ENCODE results near the gene LTBP1.

Gene LTBP1

DNA sequence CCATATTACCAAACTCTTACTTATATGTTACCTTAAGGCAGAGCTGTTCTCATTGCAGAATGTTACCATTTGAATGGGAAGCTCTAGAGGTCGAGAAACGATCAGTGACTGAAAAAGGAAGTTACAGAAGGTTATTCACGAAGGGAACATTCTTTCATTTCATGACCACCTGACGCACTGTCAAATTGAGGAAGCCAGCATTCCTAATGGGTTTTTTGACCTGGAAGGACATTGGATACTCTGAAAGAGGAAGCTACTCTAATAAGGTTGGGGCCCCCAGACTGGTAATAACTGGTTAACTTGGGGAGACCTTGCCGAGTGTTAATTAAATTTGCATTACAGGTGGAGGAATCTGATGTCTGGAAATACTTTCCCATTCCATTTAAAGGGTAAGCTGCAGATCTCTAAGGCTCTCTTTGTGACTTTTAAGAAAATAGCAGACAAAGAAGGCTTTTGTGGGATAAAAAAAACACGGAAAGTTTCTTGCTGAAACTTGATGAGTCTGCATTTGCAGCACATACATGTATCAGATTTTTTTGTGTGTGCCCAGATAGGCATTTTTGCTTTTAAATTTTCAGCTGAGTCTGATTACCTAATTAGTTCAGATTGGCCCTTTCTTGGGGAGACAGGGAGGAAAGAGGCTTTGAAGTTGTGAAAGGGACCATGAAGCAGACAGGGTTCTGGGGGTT, 137.1 kb downstream of the LTBP1 start:
- DNase-seq, result no peak

DNA sequence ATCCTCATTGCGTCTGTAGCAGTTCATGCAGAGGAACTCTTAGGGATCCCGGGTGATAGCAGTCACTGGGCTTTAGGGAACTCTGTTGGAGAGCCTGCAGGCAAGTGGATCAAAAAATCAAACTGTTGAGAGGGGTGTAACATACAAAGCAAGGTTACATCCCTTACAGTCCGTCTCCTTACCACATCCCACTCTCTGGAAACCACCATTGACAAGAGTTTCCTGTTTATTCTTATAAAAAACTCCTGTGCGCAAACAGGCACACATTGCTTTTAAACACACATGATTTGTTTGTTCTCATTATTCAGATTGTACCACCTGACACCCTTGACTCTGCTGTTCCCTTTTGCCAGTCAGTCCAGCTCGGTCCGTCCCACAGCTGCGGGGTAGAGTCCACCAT, 137.7 kb downstream of the LTBP1 start:
- DNase-seq, result no peak

DNA sequence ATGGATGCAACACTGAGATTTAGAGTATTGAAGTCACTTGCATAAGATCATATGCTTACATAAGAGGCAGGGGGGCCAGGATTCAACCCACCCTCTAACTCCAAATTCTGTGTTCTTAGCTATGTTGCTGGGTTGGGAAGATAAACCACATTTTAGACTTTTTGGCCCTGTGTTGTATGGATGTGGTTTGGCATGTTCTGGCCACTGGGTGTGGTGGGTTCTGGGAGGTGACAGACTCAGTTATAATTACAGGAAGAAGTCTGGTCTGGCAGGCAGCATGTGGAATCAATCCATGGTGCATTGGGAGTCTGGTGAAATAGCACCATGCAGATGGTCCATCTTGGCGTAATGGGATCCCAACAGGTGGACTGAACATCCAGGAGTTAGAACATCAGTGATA, 138.9 kb downstream of the LTBP1 start:
- DNase-seq, result no peak

DNA sequence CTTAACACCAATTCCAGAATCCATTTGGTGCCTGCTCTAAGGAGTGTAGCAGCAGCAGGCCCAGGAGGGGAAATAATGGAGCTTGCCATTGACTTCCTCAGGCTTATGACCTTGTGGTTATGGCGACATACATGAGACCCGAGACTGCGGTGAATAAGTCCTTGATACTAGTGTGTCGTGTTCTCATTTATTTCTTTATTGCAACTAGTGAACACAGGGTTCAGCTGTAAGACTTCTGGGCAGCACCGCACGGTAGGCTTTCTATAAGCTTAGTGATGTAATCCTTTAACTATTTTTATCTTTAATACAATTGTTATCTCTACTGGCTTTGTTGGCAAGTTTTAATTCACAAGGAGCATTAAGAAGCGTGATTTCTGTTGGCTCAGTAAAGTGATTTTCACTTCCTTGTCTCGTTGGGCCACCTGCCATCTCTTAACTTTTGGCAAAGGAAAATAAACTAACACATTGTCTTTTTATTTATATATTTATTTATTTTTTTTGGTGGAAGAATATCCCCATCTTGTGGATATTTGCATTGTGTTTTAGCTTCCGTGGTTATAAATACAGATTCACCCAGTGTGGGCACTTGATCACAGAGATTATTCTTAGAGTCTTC, 139.8 kb downstream of the LTBP1 start:
- no peak for DNase-seq

DNA sequence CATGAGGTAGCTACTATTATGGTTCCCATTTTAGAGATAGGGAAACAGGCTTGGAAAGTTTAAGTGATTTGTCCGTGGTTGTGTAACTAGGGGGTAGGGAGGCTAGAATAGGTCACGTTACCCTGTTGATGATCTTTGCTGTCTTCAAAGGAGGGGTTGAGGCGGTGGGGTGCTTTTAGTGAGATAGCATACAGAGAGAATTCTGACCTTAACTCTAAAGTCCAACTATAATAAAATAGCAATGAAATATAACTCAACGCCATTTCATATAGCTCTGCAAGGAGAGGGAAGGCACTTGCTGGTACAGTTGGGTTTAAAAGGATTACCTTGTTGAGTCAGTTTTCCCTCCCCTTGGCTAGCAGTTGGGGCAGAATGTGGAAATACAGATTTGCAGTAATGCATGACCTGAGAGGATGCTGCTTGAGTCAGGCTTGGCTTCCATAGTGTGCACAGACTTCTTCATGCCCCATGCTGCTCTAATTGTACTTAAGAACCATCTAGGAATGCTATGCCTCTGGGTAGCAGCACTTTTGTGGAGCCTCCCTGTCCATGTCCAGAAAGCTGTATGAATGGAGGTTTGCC, 143.9 kb downstream of the LTBP1 start:
- DNase-seq, result no peak

DNA sequence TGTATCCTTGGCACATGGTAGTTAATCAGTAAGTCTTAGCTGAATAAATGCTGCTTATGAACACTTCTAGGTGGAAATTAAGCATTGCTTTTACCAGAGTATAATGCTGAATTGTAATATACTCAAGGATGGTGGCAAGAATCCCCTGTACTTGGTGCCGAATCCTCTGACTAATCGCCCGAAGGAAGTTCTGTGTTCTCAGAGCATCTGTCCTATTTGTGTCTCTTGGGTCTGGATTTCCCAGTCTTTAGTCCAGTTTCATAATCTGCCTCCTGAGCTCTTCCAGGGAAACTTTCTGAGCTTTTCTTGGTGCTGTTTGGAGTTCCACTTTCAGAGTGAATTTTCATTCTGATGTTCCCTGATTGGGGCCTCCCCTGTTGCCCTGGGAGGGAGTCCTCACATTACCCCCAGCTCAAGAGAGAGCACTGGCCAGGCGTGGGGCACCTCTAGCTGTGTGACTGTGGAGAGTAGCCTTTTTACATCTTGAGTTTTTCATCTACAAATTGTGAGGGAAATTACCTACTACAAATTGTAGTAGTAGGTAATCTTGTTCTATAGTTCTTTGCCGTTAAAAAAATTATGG, 144.9 kb downstream of the LTBP1 start:
- no peak for DNase-seq

DNA sequence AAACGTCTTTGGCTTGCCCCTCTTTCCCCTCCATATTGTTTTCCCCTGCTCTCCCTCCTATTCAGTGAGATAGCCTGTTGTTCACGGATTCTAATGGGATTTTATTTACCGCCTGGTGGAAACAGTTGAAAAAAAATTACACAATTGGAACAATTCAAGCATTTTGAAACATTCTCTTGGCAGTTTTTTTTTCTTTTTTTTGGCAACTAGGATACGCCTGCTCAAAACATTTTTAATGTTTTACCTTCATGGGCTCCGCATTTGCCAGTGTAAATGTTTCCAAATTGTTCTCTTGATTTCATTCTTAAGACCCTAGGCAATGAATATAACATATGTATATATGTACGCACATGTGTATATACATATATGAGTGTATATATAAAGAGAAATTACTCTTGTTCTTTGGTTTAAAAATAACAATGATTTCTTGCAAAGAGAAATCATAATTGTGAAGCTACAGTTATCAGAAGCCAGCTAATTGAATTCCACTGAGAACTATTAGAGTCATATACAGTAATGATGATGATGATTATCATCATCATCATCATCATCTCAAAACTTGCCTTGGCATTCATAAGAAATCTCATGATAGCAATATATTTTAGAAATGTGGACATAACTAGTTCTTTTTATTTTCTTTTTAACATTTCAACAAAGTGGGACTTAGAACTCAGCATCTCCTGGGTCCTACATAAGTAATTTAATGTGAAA, 146.7 kb downstream of the LTBP1 start:
- DNase-seq, result no peak

DNA sequence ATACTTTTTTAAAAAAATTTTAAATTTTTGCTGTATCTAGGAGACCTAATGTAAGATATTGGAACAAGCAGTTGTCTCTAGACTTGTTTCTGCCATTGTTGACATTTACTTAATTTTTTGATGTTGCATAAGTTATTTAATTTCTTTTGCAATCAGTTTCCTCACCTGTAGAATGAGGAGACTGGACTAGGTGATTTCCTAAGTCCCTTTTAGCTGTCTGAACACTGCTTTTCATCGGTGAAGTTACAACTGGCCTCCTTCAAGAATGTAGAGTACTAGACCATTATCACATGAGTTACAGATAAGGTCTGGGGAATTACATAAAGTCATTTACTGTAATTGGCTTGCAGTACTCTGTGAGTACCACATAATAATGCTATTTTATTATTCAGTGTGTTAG, 147.6 kb downstream of the LTBP1 start:
- no peak for DNase-seq

DNA sequence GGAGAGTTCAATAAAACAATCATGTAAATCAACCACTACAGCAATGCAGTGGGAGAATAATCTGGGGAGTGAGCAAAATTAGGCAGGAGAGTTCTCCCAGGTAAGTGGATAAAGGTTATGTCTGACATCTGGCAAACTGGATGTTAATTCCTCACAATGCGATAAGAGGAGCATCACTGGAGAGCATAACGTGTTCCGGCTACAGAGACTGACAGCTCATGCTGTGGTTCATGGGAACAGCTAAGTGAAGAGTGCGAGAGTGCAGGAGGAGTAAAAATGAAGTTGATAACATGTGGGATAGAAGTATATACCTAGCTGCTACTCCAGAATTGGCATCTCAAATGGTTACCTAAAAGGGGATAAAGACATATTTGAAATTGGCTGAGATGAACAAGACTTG, 153.2 kb downstream of the LTBP1 start:
- DNase-seq, result no peak

DNA sequence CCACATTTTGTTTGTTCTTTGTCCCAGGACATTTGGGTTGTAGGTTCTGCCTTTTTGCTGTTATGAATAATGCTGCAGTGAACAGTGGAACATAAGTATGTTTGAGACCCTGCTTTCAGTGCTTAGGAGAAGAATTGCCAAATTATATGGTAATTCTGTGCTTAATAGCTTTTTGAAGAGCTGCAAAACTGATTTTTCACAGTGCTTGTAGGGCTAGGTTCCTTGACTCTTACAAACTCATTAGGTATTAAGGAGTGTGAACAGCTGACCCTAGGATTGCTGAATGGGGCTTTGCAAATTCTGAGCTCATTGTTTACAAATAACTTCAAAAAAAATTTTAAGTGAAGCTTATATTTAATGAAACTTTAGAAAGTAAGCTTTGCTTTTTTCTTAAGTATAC, 154.2 kb downstream of the LTBP1 start:
- DNase-seq, result no peak

DNA sequence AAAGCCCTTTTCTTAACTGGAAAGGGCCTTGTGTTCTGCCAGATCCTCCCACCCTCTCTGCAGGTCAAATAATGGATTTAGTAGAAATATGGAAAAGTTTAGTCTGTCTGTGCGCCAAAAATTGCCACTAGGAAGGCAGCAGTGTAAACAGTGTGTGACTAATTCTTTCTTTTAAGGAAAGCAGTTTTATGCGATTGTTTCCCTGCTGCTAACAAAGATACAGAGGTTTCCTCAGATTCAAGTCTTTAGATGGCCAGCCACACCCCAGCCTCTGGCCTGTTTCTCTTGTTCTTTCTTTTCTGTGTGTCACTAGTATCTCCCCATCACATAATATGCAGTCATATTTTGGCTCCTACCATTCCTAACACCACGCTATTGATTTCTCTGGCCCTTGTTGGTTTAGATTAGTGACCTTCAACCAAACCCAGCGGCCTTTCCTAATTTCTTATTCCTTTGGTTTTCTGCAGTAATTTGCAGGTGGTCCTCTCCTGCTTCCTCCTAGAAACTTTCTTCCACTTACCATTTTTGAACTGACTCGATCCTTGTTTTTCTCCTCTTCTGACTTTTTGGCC, 157.4 kb downstream of the LTBP1 start:
- no peak for DNase-seq

DNA sequence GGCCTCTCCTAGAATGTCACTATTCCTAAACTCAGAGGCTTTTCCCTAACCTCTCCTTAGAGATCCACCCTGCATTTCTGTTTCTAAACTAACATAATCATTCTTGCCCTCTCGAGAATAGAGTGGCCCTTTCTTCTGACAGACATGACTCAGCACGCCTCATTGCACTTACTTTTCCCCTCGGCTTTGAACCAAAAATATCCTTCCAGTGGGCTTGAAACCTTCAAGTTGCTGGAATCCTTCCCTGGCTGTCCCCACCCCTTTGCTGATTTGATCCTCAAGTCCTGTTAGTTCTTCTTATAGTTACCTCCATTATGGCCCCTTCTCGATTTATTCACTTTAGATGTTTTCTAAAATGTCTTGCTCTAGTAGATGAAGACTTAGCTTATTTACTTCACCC, 158.0 kb downstream of the LTBP1 start:
- no peak for DNase-seq

DNA sequence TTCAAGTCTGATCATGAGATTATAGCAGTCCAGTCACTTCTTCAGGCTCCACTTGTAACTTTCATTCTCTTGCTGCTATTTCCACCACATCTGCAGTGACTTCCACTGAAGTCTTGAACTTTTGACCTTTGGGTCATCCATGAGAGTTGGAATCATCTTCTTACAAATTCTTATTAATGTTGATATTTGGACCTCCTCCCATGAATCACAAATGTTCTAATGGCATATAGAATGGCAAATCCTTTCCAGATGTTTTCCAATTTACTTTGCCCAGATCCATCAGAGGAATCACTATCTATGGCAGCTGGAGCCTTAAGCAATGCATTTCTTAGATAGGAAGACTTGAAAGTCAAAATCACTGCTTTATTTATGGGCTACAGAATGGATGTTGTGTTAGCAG, 159.4 kb downstream of the LTBP1 start:
- DNase-seq, result no peak

DNA sequence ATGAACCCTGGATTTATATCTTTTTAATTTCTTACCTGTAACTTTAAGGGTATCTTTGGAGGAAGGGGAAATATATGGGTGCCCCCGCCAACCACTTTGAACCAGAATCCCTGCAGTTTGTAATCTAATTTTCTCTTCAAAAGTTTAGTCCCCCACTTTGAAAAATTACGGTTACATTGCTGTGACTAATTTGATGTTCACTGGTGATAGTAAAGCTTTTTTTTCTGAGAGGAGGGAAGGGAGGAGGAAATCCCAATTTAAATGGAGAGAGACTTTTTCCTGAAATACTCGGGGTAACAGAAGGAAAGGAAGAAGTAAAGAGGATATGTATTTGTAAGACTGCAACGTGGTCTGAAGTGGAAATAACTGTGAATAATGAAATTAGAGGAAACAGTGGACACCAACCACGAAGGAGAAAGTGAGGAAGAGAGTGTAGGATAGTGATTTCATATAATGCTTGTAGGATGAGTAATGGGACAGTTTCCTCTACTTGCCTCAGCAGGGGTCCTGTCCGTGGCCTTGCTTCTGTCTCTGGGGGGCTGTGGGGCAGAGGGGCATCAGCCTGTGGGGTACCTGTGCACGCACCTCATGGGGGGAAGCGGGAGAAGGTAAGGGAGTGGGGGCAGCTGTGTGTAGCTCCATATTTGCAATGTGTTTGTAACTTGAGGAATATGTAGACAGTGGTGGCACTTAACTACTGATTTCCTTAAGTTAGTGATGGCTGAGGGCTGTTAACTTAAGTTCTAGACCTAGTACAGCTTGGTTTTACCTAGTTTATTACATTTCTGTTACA, 161.1 kb downstream of the LTBP1 start:
- no peak for DNase-seq

DNA sequence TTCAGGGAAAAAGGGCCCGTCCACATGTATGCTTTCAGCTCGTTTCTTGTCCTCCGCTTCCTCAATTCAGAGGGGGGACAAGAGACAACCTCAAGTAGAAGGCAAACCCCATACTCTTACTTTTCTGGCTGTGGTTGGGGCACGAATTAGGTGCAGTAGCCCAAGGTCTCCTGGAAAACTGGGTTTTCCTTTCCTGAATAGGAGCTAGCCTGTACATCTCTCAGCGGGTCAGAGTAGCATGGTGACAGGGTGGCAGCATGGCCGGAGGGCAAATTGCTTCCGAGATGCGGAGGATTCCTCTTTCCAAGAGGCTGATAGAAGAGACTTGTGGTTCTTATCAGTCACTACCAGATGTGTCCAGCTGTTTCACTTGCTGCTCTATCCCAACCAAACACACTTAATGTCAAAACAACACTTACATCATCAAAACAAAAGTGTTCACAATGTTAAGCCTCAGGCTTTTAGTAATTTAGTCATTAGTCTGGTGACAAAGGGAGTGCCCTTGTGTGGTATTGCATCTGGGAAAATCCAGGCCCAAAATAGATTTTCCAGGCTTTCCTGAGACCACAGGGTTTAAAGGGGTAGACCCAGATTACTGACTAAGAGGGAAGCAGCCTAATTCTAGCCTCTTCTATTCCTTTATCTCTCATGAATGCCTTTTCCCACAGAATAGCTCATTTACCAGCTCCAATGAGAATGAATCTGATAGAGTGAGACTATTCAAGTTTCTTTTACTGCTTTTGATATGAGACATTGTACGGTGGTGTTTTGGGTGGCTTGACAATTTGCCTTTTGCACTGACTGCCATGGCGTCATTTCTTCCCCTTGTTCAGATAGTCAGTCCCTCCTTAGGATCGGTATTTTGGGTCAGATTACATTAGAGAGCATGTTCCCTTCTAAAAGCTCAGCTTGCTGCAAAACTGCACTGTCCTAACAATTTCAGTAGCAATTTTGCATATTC, 162.0 kb downstream of the LTBP1 start:
- DNase-seq, result no peak

DNA sequence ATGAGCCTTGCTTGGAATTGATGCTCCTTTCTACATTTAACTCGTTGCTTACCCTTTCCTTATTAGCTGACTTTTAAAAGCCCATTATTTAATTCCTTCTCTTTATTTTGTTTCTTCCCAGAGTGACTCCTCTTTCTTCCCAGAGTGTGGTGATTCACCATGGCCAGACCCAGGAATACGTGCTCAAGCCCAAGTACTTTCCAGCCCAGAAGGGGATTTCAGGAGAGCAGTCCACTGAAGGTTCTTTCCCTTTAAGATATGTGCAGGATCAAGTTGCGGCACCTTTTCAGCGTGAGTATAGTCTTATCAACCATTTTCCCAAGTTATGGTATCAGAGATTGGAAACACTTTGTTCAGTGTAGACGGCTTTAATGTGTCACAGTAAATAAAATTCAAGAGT, 163.7 kb downstream of the LTBP1 start:
- no peak for DNase-seq

DNA sequence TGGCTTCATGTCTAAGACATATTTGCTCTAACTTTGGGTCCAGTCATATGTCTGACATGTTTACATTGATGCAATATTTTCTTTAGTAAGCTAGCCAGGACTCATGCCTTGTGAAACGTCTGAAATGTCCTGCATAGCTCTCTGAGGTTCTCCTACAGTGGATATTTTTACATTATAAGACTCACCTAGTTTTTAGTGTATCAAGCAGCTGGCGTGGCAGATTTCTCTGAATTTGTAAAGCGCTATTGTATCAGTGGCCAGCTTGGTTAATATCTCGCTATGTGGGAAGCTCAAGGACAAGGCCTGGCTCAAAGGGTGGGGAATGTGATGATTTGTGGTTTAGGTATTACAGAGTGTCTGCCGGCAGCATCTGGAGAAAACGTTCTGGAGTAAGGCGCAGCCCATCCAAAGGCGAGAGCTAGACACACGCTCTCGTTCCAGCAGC, 164.3 kb downstream of the LTBP1 start:
- DNase-seq, result no peak

DNA sequence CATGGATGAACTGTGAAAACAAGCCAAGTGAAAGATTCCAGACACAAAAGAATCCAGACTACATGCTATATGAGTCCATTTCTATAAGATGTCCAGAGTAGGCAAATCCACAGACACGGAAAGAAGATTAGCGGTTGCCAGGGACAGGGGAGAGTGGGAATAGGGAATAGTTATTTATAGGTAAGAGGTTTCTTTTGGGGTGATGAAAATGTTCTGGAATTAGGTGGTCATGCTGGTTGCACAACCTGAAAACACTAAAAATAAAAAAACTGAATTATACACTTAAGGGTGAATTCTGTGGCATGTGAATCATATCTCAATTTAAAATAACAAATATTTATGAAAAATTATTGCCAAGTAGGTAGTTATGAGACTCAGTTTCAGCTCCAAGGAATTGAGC, 168.4 kb downstream of the LTBP1 start:
- no peak for DNase-seq

DNA sequence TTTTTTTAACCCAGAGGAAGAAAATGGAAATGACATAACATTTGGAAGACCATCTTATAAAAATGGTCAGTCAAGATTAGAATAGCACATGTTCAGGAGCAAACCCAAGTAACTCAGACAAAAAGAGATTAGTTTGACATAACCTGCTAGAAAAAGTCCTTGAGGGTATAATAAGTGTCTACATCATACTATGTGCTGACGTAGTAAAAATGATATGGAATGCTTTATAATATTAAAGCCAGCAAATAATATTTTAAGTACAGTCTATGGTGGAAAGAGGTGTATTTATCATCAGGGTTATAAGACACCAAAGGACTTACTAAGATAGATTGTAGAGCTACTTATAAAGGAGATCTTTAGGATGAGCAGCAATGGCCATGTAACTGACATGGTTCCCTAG, 169.0 kb downstream of the LTBP1 start:
- no peak for DNase-seq

DNA sequence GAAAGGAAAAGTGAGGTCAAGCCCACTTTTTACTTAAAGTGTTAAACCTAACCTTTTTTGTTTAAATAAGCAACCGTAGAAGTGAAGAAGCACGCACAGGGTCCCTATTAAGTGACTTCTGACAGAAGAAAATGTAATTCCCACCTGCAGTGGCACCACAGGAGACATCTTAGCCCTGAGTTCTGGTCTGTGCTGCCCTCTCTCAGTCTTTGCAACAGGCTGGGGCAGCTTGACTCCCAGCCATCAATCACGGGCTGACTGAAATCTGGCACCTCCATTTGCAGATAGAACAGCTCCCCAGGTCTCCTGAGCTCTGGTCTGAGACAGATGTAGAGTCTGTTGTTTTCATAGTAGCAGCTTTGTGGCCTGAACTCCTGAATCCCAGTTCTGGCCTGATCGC, 170.0 kb downstream of the LTBP1 start:
- no peak for DNase-seq

DNA sequence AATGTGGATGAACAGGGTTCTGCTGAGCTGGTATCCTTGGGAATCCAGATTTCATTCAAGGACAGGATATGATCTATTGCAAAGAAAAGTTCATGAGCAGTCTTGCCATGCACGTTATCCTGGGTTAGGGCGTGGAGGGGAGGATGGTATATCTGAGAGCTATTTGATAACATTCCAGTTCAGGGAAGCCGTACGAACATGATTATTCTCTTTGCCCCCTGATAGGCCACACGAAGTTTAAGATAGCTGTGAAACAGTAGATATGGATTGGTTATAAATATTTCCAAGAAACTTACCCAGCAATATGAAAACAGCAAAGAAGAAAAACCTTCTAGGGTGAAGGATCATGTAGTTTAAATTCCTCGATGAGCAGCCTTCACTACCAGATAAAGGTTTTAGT, 171.9 kb downstream of the LTBP1 start:
- no peak for DNase-seq

Measured in SIG-M5 (cell line).